Measurements from ENCODE around the gene SERPINA3.

Gene SERPINA3

DNA sequence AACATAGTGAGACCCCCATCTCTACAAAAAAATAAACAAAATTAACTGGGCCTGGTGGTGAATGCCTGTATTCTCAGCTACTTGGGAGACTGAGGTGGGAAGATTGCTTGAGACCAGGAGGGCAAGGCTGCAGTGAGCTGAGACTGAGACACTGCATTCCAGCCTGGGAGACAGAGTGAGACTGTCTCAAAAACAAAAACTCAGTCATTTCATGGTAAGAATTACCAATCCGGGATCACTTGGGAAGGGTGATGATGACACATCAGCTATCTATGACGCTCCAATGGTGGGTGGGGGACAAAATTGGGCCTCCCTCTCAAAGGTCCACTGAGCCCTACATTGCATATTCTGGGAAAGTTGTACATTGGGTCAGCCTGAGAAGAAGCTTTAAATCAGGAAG, 47.7 kb downstream of the SERPINA3 start:
- TF ChIP-seq FOXP2 (optimal IDR thresholded peaks at IDR 0.05; ENCODE audit: borderline replicate concordance, extremely low read depth, extremely low read length, insufficient read depth) (no peak), POLR2AphosphoS5 (IDR thresholded peaks at IDR 0.05; ENCODE audit: low read depth, low read length) (no peak), TAF1 (IDR thresholded peaks at IDR 0.05; ENCODE audit: borderline replicate concordance, insufficient read depth, low read length) (no peak), SIN3A (IDR thresholded peaks at IDR 0.05; ENCODE audit: borderline replicate concordance, insufficient read depth, low read length) (no peak)
- TF ChIP-seq, protein P1, sequence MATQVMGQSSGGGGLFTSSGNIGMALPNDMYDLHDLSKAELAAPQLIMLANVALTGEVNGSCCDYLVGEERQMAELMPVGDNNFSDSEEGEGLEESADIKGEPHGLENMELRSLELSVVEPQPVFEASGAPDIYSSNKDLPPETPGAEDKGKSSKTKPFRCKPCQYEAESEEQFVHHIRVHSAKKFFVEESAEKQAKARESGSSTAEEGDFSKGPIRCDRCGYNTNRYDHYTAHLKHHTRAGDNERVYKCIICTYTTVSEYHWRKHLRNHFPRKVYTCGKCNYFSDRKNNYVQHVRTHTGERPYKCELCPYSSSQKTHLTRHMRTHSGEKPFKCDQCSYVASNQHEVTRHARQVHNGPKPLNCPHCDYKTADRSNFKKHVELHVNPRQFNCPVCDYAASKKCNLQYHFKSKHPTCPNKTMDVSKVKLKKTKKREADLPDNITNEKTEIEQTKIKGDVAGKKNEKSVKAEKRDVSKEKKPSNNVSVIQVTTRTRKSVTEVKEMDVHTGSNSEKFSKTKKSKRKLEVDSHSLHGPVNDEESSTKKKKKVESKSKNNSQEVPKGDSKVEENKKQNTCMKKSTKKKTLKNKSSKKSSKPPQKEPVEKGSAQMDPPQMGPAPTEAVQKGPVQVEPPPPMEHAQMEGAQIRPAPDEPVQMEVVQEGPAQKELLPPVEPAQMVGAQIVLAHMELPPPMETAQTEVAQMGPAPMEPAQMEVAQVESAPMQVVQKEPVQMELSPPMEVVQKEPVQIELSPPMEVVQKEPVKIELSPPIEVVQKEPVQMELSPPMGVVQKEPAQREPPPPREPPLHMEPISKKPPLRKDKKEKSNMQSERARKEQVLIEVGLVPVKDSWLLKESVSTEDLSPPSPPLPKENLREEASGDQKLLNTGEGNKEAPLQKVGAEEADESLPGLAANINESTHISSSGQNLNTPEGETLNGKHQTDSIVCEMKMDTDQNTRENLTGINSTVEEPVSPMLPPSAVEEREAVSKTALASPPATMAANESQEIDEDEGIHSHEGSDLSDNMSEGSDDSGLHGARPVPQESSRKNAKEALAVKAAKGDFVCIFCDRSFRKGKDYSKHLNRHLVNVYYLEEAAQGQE (IDR thresholded peaks at IDR 0.05; ENCODE audit: insufficient read depth in 1 of 2, low read depth in 2 of 2, low read length in 2 of 2): no peak

DNA sequence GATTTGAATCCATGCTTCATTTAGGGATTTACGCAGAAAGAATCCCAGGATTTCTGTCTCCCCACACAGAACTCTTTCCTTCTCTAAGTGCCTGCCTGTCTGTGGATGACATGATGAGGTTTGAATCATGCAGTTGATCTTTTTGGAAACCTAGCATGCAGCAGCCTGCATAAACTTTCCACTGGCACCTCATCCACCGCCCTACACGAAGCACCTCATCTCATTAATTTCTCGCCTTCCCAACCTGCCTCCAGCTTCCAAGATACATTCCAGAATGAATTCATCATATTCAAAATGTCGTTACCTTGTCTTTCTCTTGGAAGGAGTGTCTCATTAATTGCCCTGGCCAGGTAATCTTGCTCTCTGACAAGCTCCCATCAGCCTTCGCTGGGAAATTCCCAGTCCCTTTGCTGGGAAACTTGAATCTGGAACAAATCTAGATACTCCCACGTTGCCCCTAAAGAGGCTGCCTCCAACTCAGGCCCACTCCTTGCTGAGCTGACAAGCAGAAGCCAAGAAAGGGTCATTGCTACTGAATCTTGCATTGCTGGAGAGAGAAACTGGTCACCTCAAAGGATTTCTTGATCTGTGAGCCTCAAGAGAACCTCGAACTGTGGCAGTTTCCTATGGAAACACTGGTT, 48.2 kb downstream of the SERPINA3 start:
- TF ChIP-seq, protein P1 (IDR thresholded peaks at IDR 0.05; ENCODE audit: insufficient read depth in 1 of 2, low read depth in 2 of 2, low read length in 2 of 2): no peak
- TF ChIP-seq FOXP2 (optimal IDR thresholded peaks at IDR 0.05; ENCODE audit: borderline replicate concordance, extremely low read depth, extremely low read length, insufficient read depth): no peak
- no peak for TF ChIP-seq SIN3A (IDR thresholded peaks at IDR 0.05; ENCODE audit: borderline replicate concordance, insufficient read depth, low read length)
- TF ChIP-seq POLR2AphosphoS5 (IDR thresholded peaks at IDR 0.05; ENCODE audit: low read depth, low read length): no peak
- no peak for TF ChIP-seq TAF1 (IDR thresholded peaks at IDR 0.05; ENCODE audit: borderline replicate concordance, insufficient read depth, low read length)

DNA sequence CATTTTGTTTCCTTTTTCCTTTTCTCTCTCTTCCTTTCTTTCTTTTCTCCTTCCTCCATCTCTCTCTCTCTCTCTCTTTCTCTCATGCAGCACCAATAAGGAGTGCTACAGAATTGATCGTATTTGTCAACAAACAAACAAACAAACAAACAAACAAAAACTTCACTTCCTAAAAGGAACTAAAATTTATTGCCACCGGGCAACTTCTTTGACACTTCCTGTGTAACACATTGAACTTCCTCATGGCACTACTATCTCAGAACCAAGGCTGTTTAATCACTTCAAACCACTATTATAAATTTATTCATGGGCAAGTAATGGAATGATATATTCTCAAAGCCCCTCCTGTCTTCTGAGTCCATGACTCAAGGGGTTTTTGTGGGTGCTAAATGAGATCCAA, 51.3 kb downstream of the SERPINA3 start:
- no peak for TF ChIP-seq POLR2AphosphoS5 (IDR thresholded peaks at IDR 0.05; ENCODE audit: low read depth, low read length)
- TF ChIP-seq, protein P1 (IDR thresholded peaks at IDR 0.05; ENCODE audit: insufficient read depth in 1 of 2, low read depth in 2 of 2, low read length in 2 of 2): no peak
- no peak for TF ChIP-seq TAF1 (IDR thresholded peaks at IDR 0.05; ENCODE audit: borderline replicate concordance, insufficient read depth, low read length)
- TF ChIP-seq FOXP2 (optimal IDR thresholded peaks at IDR 0.05; ENCODE audit: borderline replicate concordance, extremely low read depth, extremely low read length, insufficient read depth): no peak
- no peak for TF ChIP-seq SIN3A (IDR thresholded peaks at IDR 0.05; ENCODE audit: borderline replicate concordance, insufficient read depth, low read length)

GRCh38 chr14:94663965-94664704, 51.9 kb downstream of the SERPINA3 start:
- TF ChIP-seq TAF1 (IDR thresholded peaks at IDR 0.05; ENCODE audit: borderline replicate concordance, insufficient read depth, low read length) (no peak), SIN3A (IDR thresholded peaks at IDR 0.05; ENCODE audit: borderline replicate concordance, insufficient read depth, low read length) (no peak), POLR2AphosphoS5 (IDR thresholded peaks at IDR 0.05; ENCODE audit: low read depth, low read length) (no peak)

- TF ChIP-seq, protein P1 (IDR thresholded peaks at IDR 0.05; ENCODE audit: insufficient read depth in 1 of 2, low read depth in 2 of 2, low read length in 2 of 2): no peak
- TF ChIP-seq TAF1 (IDR thresholded peaks at IDR 0.05; ENCODE audit: borderline replicate concordance, insufficient read depth, low read length) (no peak), POLR2AphosphoS5 (IDR thresholded peaks at IDR 0.05; ENCODE audit: low read depth, low read length) (no peak), SIN3A (IDR thresholded peaks at IDR 0.05; ENCODE audit: borderline replicate concordance, insufficient read depth, low read length) (no peak), FOXP2 (optimal IDR thresholded peaks at IDR 0.05; ENCODE audit: borderline replicate concordance, extremely low read depth, extremely low read length, insufficient read depth) (no peak)
These were observed 52.9 kb downstream of the SERPINA3 start for GRCh38 chr14:94665121-94665520.
